GM19468 (cell line): Measurements from ENCODE around the gene KCNN4.

Experiments used
- ATAC-seq: cut with Tn5 transposase; IDR thresholded peaks from one replicate; pipeline ENCODE4 v1.9.1; 2021; ENCODE audit warnings: mild to moderate bottlenecking, moderate library complexity, moderate number of reproducible peaks; ENCODE audit not compliant: unreplicated experiment; ENCODE audit errors: extremely low read depth

The KCNN4 gene

GRCh38 chr19:43799502-43800142 is 18.8 kb upstream of the KCNN4 start:
- no peak for ATAC-seq

GRCh38 chr19:43798546-43799409 is 18.0 kb upstream of the KCNN4 start:
- no peak for ATAC-seq

GRCh38 chr19:43798026-43798545 is 17.3 kb upstream of the KCNN4 start:
- no peak for ATAC-seq

DNA sequence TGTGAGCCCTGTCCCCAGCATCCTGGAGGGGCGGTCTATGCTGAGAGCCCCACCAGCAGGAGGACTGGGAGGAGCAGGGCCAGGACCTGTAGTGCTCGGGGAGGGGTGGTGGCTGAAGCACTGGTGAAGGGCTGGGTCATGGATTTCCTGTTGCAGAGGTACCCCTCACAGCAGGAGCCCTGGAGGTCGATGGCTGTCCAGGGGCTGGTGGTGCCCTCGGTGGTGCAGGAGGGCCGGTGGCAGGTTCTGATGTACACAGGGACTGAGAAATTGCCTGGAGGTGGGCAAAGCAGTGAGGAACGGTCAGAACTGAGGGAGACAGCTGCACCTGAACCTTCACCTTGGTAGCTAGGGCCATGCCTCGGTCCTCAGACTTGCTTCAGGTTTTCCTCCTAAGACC is 16.8 kb upstream of the KCNN4 start:
- ATAC-seq: no peak

DNA sequence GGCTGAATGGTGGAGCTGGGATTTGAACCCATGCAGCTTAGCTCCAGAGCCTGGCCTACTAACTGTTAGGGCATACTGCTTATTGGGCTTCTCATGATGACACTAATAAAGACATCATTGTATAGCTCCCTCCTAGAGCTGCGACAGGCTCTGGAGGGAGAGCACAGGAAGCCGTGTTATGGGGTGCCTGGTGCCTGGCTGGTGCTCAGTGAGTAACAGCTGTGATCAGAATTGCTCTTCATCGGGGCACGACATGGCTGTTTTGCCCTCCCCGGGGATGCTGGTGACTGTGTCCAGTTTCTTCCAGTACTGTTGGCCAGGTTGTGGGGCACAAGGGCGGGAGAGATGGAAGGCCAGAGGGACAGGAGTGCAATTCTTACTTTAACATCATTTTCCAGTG is 16.3 kb upstream of the KCNN4 start:
- ATAC-seq: no peak

DNA sequence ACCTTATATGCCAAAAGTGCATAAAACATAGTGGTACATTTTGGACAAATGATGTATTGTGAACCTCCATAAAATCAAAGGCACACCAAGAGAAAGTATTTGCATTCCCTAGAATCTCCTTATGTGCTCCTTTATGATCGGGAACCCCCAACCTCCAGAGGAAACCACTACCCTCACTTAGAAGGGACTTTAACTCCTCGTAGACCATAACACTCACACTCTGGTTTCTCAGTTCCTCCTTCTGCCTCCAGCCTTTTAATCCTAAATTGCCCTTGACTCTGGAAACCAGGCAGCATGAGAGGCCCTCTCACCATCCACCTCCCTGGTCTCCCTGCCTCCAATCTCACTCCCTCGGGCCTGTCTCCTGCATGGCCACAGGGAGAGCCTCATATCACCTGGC is 9.8 kb upstream of the KCNN4 start:
- ATAC-seq: no peak

DNA sequence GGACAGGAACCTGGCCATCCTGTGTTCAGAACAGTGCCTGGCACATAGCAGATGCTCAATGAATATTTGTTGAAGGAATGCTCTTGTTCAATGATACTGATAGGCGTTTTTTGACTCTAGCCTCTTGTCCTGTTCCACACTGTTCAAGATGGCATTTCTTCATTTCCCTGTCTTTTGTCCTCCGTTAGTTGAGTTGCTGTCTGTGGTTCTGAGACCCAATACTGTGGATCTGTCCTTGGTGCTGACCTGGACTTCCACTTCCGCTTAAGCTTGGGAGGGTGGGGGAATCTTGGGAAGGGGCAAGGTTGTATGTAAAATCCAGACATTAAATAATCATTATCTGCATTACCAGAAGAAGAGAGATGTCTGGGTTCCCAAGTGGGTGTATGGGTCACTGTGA is 8.3 kb upstream of the KCNN4 start:
- no peak for ATAC-seq

GRCh38 chr19:43786665-43787064 is 5.9 kb upstream of the KCNN4 start:
- ATAC-seq: no peak

DNA sequence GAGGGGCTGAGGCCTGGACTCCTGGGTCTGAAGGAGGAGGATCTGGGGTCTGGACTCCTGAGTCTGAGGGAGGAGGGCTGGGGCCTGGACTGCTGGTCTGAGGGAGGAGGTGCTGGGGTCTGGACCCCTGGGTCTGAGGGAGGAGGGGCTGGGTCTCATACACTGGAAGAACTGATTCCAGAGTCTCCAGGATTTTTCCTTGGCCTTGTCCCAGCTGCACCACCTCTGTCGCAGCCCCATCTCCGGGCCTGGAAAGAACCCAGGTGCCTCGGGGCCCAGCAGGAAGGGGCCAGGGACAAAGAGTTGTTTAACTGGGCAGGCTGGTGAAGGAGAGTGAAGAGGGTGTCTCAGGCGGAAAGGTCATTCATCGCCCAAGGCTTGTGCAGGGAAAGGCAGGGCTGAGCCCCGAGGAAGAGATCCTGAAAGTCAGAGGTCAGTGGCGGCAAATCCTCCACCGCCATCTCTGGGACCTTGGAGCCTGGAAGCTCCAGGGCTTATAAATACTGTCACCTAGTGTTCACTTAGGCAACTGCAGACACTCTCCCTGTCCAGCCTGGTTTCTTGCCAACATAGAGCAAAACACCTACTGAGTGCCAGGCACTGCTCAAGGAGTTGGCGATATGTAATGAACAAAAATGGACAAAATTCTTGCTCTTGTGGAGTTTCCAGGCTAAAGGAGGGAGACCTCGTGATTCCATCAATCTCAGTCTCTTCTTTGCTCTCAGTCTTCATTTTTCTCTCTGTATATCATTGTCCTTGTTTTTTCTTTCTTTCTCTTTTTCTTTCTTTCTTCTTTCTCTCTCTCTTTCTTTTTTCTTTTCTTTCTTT is 4.4 kb upstream of the KCNN4 start:
- no peak for ATAC-seq

DNA sequence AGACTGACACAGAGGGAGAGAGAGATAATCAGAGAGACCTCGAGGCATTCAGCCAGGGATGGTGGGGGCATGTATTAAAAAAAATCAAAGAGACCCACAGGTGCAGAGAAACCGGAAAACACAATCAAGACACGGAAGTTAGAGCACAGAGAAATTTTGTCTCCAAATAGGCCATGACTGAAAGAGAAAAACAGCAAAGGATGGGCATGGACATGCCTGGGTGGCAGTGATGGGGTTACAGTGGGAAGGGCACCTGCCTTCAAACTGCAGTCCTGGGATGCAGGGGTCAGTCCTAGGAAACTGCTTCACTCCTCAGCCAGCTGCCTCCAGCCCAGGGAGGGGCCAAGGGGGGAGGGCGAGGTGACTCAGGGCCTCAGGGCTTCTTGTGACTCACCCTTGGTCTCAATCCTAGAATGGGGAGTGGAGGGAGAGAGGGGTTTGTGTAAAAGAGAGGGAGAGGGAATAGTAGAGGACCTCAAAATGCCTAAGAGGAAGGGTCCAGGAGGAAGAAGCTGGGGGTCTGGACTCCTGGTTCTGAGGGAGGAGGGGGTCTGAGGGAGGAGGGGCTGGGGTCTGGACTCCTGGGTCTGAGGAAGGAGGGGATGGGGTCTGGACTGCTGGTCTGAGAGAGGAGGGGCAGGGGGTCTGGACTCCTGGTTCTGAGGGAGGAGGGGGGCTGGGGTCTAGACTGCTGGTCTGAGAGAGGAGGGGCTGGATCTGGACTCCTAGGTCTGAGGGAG is 3.6 kb upstream of the KCNN4 start:
- ATAC-seq: no peak

GRCh38 chr19:43783636-43784035 is 2.9 kb upstream of the KCNN4 start:
- ATAC-seq: no peak

DNA sequence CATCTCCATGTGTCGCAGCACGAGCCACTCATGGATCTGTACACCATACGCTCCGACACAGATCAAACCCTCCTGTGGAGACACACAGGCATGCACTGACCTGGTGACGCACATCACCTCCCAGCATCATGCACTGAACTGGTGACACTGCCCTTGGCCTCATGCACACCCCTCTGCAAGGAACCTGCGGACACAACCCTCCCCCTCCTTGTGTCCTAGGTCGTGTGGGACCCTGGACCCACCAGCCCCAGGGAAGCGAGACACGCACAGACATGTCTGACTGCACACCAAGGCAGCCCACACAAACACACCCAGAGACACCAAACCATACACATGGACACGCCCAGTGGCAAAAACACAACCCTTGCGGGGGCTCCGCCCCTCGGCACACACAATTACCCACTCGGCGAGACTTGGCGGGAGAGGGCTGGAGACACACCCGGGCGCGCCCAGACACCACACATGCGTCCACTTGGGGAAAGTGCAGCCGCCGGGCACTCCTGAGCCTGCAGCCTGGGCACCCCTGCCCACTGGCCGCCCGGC is 2.0 kb upstream of the KCNN4 start:
- no peak for ATAC-seq

DNA sequence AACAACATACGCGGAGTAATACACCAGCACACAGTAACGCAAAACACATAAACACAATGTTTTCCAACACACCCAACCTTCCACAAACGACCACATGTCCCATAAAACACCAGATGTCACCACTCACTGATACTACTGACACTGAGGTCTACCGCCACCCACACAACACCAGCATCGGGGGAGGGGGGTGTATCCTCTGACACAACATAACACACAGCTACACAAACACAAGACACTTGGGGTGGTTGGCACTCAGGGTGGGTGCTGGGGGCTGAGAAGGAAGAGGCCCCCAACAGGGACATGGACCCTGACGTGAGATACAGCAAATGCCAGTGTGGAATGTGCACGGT is 1.5 kb upstream of the KCNN4 start:
- ATAC-seq: no peak

DNA sequence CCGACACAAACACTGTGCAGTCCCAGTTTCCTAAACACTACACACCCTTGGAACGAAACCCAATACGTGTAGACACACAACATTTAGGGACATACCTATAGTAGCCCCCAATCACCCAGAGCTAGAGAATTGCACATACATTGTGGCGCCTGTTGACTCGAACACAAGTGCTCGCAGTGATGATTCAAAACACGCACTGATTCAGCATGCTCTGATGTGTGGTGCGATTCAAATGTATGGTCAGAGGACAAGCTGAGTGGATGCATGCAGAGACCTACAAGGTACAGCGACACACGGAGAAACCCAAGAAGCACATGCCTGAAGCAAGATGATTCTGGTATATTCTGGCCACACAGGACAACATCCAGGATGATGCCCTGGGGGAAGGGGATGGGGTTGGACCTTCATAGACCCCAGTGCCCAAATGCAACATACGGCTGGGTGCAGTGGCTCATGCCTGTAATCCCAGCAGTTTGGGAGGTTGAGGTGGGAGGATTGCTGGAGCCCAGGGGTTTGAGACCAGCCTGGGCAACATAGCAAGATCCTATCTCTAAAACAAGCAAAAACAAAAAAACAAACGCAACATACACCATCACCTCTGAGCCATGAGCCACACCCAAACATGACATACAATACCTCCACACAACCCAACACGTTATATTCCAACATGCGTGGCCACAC is 997 bp upstream of the KCNN4 start:
- ATAC-seq: no peak

DNA sequence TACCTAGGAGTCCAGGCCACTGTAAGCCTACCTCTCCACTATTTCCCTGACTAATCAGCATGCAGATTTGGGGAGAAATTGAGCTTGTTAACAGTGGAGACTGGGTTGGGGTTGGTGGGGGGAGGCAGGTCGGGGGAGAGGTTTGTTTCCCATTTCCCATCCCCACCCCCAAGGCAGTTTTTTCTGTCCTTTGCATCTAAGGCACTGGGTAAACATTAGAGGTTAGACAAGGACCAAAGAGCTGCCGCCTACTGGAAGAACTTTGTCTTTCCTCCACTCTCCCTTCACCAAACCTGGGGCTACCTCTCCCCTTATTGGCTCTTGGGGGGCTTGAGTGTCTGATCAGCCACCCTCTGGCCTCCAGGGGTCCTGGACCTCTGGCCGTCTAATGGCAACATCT is 953 bp downstream of the KCNN4 start:
- ATAC-seq: no peak

GRCh38 chr19:43779147-43779819 is 1.5 kb downstream of the KCNN4 start:
- no peak for ATAC-seq

DNA sequence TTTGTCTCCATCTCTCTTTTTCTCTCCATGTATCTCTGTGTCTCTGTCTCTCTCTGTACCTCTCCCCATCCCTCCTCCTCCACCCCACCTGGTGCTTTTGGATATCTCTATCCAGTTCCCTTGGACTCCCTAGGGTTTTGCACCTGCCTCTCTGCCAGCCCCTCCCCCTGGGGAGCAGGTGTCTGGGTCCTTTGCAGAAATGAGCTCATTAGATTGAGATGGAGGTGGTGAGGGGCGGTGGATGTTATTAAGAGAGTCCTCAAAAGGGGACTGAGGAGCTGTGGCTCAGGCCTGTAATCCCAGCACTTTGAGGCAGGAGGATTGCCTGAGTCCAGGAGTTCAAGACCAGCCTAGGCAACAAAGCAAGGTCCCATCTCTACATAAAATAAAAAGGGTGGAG is 2.1 kb downstream of the KCNN4 start:
- no peak for ATAC-seq

DNA sequence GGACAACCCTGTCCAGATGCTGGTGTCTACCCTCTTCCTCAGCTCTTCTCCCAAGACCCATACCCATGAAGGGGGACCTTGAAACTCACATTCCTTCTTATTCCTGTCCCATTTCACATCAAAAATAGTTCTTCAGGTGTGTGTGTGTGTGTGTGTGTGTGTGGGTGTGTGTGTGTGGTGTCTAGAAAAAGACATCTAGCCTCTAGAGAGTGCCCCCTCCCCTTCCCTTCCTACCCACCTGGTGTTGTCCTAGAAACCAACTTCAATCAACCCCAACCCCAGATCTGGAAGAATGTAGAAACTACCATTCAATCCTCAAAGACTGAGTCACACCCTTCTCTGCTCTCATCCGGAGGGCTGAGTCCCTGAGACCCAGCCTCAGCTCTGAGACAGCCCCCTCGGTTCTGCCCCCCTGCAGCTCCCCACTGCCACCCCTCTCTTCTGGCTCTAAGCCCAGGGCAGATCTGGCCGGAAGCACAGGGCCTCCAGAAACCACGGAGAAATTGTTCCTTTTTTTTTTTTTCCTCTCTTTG is 3.5 kb downstream of the KCNN4 start:
- ATAC-seq: no peak

- ATAC-seq: no peak
Measured at GRCh38 chr19:43776286-43776685, 4.5 kb downstream of the KCNN4 start.
